ENCODE measurements around the gene ARID1B.

- TF ChIP-seq CTCF (IDR thresholded peaks at IDR 0.05) (no peak), EZH2 (IDR thresholded peaks at IDR 0.05; ENCODE audit: borderline replicate concordance, insufficient read depth, low read depth, low read length, poor library complexity, severe bottlenecking) (no peak)
These were observed 3.0 kb upstream of the ARID1B start for GRCh38 chr6:156773935-156774852.
